GM10266 (cell line): ENCODE data around the gene EMC8.
A peak's percentile ranks its signal among the peaks of the same experiment; 100 is the strongest.

Source experiments
- DNase-seq: peaks from one replicate; pipeline ENCODE4 v3.0.0; 2012; ENCODE audit errors: extremely low spot score
- TF ChIP-seq, protein P1 (sequence below): IDR thresholded peaks from 2 replicates; pipeline ENCODE4 v1.5.1; 2012; ENCODE audit warnings: mild to moderate bottlenecking, low read depth; ENCODE audit not compliant: control insufficient read depth, insufficient read depth; ENCODE audit errors: missing control alignments

The EMC8 gene

DNA sequence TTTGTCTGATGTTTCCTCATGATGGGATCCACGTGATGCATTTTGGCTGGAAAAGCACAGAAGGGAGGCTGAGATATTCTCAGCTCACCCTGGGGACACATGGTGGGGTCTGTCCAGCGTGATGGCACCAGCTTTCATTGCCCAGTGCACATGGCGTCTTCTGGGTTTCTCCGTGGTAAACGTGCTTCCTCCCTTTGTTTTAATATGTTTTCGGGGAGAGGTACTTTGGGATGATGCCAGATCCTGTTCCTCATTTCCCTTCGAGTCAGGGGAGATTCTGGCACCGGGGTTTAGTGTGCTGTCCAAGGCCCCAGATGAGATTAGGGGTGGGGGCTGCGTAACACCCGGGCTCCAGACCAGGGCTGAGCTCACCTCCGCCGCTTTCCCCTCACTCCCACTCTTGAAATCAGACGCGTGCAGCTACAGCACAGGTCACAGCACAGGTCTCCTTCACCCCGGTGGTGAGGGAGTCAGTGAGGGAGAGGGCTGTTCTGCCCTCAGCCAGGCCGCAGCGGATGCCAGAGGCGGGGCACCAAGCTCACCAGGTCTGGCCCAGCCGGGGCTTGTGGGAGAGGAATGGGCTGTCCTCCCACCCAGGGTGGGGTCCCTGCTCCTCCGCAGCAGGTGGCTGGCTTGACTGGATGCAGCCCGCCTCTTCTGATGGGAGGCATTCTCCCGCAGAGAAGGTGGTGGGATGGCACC lies 34.0 kb upstream of the EMC8 start:
- TF ChIP-seq, protein P1, sequence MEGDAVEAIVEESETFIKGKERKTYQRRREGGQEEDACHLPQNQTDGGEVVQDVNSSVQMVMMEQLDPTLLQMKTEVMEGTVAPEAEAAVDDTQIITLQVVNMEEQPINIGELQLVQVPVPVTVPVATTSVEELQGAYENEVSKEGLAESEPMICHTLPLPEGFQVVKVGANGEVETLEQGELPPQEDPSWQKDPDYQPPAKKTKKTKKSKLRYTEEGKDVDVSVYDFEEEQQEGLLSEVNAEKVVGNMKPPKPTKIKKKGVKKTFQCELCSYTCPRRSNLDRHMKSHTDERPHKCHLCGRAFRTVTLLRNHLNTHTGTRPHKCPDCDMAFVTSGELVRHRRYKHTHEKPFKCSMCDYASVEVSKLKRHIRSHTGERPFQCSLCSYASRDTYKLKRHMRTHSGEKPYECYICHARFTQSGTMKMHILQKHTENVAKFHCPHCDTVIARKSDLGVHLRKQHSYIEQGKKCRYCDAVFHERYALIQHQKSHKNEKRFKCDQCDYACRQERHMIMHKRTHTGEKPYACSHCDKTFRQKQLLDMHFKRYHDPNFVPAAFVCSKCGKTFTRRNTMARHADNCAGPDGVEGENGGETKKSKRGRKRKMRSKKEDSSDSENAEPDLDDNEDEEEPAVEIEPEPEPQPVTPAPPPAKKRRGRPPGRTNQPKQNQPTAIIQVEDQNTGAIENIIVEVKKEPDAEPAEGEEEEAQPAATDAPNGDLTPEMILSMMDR = no peak
- DNase-seq = no peak

DNA sequence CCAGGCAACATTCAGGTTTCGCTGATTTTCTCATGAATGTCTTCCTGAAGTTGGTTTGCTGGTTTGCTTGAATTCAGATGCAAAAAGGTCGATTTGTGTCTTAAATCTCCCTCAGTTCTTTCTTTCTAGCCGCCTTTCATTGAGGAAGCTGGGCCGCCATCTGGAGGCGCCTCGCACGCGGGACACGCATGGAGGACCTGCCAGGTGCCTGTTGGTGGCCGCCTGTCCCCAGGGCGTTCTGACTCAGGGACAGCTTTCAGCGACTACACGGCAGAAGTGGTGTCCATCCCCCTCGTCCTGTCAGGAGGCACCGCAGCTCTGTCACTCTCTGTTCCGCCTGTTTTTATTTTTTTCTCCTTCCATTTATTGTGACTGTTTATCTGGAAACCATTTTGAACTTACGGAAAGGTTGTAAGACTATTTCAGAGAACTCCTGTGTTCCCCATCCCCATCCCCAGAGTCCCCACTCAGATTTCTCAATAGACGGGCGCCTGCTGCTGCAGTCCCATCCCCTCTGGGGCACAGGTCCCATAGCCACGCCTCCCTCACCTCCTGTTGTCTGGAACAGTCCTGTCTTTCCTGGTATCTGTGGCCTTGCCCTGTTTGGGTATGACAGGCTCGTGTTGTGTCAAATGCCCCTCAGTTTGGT lies 33.4 kb upstream of the EMC8 start:
- TF ChIP-seq, protein P1 = peak; percentile 30
- DNase-seq = peak; percentile 63

DNA sequence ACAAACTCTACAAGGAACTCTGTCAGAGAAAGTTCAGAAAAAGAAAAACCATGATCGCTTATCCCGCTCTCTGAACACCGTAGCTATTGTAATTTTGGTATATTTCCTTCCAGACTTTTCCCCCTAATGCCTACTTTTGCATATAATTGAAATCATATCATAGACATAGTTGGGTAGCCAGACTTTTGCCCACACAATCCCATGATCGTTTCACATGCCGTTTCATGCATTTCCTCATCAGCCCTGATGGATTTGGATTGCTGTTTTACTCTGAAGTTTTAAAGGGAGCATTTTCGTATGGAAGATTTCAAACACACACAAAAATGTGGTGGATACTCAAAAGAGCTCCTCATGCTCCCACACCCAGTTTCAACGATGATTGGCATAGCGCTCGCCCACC lies 31.5 kb upstream of the EMC8 start:
- no peak for DNase-seq
- TF ChIP-seq, protein P1 = no peak

DNA sequence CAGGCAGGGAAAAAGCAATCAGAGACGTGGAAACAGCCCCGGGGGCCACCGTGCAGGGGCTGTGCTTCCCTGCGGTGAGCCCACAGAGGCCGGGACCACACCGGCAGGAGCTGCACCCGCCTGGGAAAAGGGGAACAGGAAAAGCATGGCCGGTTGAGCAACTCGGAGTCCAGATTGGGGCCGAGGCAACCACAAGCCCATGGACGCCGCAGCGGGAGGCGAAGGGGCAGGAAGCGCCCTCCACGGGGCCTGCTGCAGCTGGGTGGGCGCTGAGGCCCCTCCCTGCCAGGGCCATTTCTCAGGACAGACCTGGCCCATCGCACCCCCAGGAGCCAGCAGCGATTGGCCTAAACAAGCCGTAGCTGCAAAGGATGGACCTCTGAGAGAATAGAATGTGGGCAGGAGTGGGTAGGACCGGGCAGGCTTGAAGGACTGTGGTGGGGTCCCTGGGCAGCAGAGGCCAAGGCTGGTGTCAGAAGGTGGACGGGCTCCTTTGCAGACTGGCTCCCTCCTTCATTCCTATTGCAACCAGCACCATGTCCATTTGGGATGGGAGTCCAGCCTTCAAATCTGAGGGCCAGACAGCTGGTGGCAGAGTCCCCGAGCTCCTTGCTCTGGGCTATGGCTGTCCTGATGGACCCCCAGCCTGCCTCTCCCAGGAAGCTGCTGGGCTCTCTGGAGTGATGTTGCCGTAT lies 30.6 kb upstream of the EMC8 start:
- TF ChIP-seq, protein P1 = no peak
- no peak for DNase-seq

DNA sequence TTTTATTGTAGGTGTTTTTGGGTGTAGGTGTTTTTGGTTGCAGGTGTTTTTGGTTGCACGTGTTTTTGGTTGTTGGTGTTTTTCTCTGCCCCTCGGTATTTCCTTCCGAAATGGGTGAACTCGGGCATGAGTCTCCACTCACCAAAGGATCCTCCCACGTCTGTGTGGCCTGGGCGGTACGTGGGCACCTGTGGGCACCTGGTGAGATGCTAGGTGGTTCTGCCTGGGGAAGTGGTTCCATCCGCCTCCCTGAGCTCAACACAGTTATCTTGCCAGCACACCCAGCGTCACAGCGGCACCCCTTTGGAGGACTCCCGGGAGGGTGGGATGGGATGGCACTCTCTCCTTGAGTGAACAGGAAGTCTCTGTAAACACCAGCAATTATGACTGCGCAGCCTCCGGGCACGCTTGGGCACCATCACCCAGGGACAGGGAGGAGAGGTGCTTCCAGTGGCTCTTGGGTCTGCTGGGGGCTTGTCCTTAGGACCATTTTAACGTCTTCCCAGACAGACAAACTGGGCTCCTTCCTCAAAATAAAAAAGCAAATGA lies 29.9 kb upstream of the EMC8 start:
- TF ChIP-seq, protein P1 = no peak
- no peak for DNase-seq

DNA sequence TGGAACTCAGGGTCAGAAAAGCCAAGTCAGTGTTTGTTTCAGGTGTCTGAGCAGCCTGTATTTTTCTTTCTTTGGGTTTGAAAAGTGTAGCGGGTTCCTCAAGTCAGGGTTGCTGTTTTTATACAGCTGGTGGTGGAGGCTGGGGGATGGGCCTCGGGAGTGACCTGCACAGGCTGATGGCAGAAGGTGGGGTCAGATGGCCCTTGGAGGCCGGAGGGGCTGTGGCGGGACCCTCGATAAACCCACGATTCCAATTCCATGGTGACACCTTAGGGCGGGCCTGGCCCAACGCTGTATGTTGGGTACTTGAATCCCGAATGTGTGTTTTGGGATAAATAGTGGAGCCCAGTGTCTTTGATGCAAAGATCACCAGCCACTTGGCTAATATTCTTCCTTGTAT lies 28.8 kb upstream of the EMC8 start:
- TF ChIP-seq, protein P1 = no peak

DNA sequence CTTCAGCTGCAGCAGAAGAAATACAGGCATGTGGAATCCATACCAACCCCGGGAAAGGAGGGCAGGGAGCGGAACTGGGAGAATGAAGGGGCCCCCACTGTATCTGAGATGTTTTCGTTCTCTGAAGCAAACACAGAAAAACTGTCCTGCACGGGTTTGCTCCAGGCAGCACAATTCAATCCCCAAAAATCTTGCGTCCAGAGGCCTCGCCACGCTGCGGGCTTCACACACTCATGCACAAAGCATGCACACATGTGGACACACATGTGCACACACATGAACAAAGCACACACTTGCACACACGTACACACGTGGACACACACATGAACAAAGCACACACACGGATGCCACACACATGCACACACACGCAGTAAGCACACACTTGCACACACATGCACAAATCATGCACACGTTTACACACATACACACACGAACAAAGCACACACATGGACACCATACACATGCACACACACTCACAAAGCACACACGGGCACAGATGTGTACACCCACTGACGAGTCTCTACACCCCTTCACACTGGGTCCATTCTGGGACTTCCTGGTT lies 27.4 kb upstream of the EMC8 start:
- TF ChIP-seq, protein P1 = no peak

More for the DNA sequence above, 28.8 kb upstream of the EMC8 start:
- DNase-seq = no peak

More for the DNA sequence above, 27.4 kb upstream of the EMC8 start:
- DNase-seq = no peak
